NCI-H1694 treated with DMSO at 0.1 percent for 48 hours (cell line): ENCODE data around the gene PSMD10.

ENCODE experiments used
- DNase-seq: peaks from one replicate; lab custom pipeline; 2025; lab: John Stamatoyannopoulos, UW

PSMD10 gene

GRCh38 chrX:108091264-108091877, at the start of gene PSMD10, which contains the start of gene ATG4A:
Gene PSMD10 (minus strand): TSS chrX:108091542. CDS start chrX:108091520, 22 bp downstream.
Gene ATG4A (plus strand): TSS chrX:108091778. CDS start chrX:108091827, 49 bp downstream.
- DNase-seq: peak; percentile 94

GRCh38 chrX:108138814-108139702, 47.7 kb upstream of the PSMD10 start:
- peak; percentile 1 for DNase-seq

GRCh38 chrX:108134724-108135123, 43.4 kb upstream of the PSMD10 start:
- no peak for DNase-seq

- no peak for DNase-seq
These were observed 41.5 kb upstream of the PSMD10 start for GRCh38 chrX:108132876-108133275.

GRCh38 chrX:108132034-108132433, 40.7 kb upstream of the PSMD10 start:
- no peak for DNase-seq

- no peak for DNase-seq
These were observed 40.1 kb upstream of the PSMD10 start for GRCh38 chrX:108131471-108131870.

- DNase-seq: no peak
These were observed 39.5 kb upstream of the PSMD10 start for GRCh38 chrX:108130889-108131288.

GRCh38 chrX:108127152-108127551, 35.8 kb upstream of the PSMD10 start:
- no peak for DNase-seq

- DNase-seq: no peak
These were observed 35.3 kb upstream of the PSMD10 start for GRCh38 chrX:108126661-108127060.

GRCh38 chrX:108123591-108124366, 32.4 kb upstream of the PSMD10 start:
- no peak for DNase-seq

GRCh38 chrX:108122748-108123147, 31.4 kb upstream of the PSMD10 start:
- DNase-seq: no peak

GRCh38 chrX:108121291-108121690, 29.9 kb upstream of the PSMD10 start:
- no peak for DNase-seq

GRCh38 chrX:108117988-108118387, 26.6 kb upstream of the PSMD10 start:
- DNase-seq: no peak

GRCh38 chrX:108114541-108114940, 23.2 kb upstream of the PSMD10 start:
- DNase-seq: no peak

- no peak for DNase-seq
These were observed 14.1 kb upstream of the PSMD10 start for GRCh38 chrX:108105473-108105872.

GRCh38 chrX:108097380-108097779, 6.0 kb upstream of the PSMD10 start:
- no peak for DNase-seq

GRCh38 chrX:108091878-108092291, 543 bp upstream of the PSMD10 start:
- DNase-seq: peak; percentile 55

GRCh38 chrX:108090491-108091263, 665 bp downstream of the PSMD10 start:
- DNase-seq: no peak

GRCh38 chrX:108088511-108088910, 2.8 kb downstream of the PSMD10 start:
- DNase-seq: no peak

- DNase-seq: no peak
These were observed 3.5 kb downstream of the PSMD10 start for GRCh38 chrX:108087792-108088191.

- DNase-seq: no peak
These were observed 10.2 kb downstream of the PSMD10 start for GRCh38 chrX:108081110-108081509.

GRCh38 chrX:108072746-108073145, 18.6 kb downstream of the PSMD10 start:
- DNase-seq: no peak
